Measurements from ENCODE around the gene VCPKMT.
A peak's percentile ranks its signal among the peaks of the same experiment; 100 is the strongest.

Gene VCPKMT

GRCh38 chr14:50070230-50070629, 46.1 kb downstream of the VCPKMT start:
- in situ Hi-C loops (cut with HindIII; ENCODE audit: low sequenced_read_pairs): no loop called here
- H3K4me3 ChIP-seq (ENCODE audit: low read depth, low read length): no peak overlapping the region
- no peak for DNase-seq (ENCODE audit: low read depth, low spot score)
- no peak for TF ChIP-seq CTCF (IDR thresholded peaks at IDR 0.05; ENCODE audit: low read depth, low read length)

GRCh38 chr14:50069325-50069724, 47.0 kb downstream of the VCPKMT start:
- TF ChIP-seq CTCF (IDR thresholded peaks at IDR 0.05; ENCODE audit: low read depth, low read length): no peak
- H3K4me3 ChIP-seq (ENCODE audit: low read depth, low read length): no peak overlapping the region
- DNase-seq (ENCODE audit: low read depth, low spot score): no peak
- in situ Hi-C loops (cut with HindIII; ENCODE audit: low sequenced_read_pairs): no loop called here

- in situ Hi-C loops (cut with HindIII; ENCODE audit: low sequenced_read_pairs): no loop called here
- TF ChIP-seq CTCF (IDR thresholded peaks at IDR 0.05; ENCODE audit: low read depth, low read length): no peak
- no peak for DNase-seq (ENCODE audit: low read depth, low spot score)
- H3K4me3 ChIP-seq (ENCODE audit: low read depth, low read length): no peak overlapping the region
Observed at GRCh38 chr14:50068496-50068895, 47.9 kb downstream of the VCPKMT start.

- no peak for TF ChIP-seq CTCF (IDR thresholded peaks at IDR 0.05; ENCODE audit: low read depth, low read length)
- H3K4me3 ChIP-seq (ENCODE audit: low read depth, low read length): no peak overlapping the region
- in situ Hi-C loops (cut with HindIII; ENCODE audit: low sequenced_read_pairs): no loop called here
- DNase-seq (ENCODE audit: low read depth, low spot score): peak; percentile 89
Observed at GRCh38 chr14:50067723-50068495, 48.5 kb downstream of the VCPKMT start.

GRCh38 chr14:50065583-50065982, 50.8 kb downstream of the VCPKMT start:
- no peak for DNase-seq (ENCODE audit: low read depth, low spot score)

GRCh38 chr14:50064993-50065392, 51.4 kb downstream of the VCPKMT start:
- H3K4me3 ChIP-seq (ENCODE audit: low read depth, low read length): no peak overlapping the region
- in situ Hi-C loops (cut with HindIII; ENCODE audit: low sequenced_read_pairs): no loop called here
- no peak for TF ChIP-seq CTCF (IDR thresholded peaks at IDR 0.05; ENCODE audit: low read depth, low read length)
- peak; percentile 21 for DNase-seq (ENCODE audit: low read depth, low spot score)

More at GRCh38 chr14:50065583-50065982, 50.8 kb downstream of the VCPKMT start:
- in situ Hi-C loops (cut with HindIII; ENCODE audit: low sequenced_read_pairs): no loop called here
- H3K4me3 ChIP-seq (ENCODE audit: low read depth, low read length): no peak overlapping the region
- TF ChIP-seq CTCF (IDR thresholded peaks at IDR 0.05; ENCODE audit: low read depth, low read length): no peak

Measured in astrocyte of the spinal cord (primary cell).